Measurements from ENCODE around the gene S100A8. TPM values are rescaled to one million over a fixed set of nuclear protein-coding genes. Genes with fewer than 3 reads are reported as not detected.

Gene S100A8
- total and polyA plus RNA-seq, 4 experiments from 2014 or later = 0.73 to 4.0 (median 1.6) TPM; not detected in 1

DNA sequence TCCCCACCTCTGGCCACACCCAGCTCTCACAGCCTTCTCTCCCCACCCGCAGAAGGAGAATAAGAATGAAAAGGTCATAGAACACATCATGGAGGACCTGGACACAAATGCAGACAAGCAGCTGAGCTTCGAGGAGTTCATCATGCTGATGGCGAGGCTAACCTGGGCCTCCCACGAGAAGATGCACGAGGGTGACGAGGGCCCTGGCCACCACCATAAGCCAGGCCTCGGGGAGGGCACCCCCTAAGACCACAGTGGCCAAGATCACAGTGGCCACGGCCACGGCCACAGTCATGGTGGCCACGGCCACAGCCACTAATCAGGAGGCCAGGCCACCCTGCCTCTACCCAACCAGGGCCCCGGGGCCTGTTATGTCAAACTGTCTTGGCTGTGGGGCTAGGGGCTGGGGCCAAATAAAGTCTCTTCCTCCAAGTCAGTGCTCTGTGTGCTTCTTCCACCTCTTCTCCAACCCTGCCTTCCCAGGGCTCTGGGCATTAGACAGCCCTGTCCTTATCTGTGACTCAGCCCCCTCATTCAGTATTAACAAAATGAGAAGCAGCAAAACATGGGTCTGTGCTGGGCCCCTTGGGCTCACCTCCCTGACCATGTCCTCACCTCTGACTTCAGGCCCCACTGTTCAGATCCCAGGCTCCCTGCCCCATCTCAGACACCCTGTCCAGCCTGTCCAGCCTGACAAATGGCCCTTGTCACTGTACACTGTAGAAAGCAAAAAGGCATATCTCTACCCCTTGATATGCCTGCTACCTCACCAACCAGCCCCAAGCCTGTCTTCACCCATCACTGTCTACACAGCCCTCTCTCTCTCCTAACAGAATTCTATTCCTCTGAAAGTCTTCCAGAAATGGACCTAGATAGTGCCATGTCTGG lies 30.0 kb downstream of the S100A8 start:
- no peak for DNase-seq
- Histone ChIP-seq H3K27me3 (ENCODE audit: insufficient read depth, low read length) (no peaks in the 10 kb centered on the region), H3K9me3 (ENCODE audit: control insufficient read depth in 1 of 2, low read length in 2 of 2) (no peaks in the 10 kb centered on the region), H3K36me3 (ENCODE audit: insufficient read depth, low read length) (no peaks in the 10 kb centered on the region), H3K4me1 (ENCODE audit: insufficient read depth, low read length) (peaks cover 18% of the 10 kb centered on the region), H3K4me3 (ENCODE audit: low read length in 2 of 2) (no peak overlapping the region), H3K27ac (ENCODE audit: low read depth, low read length) (no peak overlapping the region)
- Mint-ChIP-seq H3K27me3 (peaks cover 0 to 9% of the 10 kb centered on the region in 2 donors), H3K9me3 (no peaks in the 10 kb centered on the region), H3K36me3 (no peaks in the 10 kb centered on the region), H3K4me1 (peaks cover 7 to 24% (median 16%) of the 10 kb centered on the region in 4 donors), H3K4me3 (no peak overlapping the region), H3K27ac (peak overlapping the region in 1 of 7 donors; percentile 37)
- intact Hi-C loops (cut with micrococcal nuclease) = no loop called here
- POLR2A ChIA-PET (ENCODE audit: partially characterized antibody) = no interaction called here
- CTCF ChIA-PET (ENCODE audit: partially characterized antibody) = interaction anchor here (1.6 kb wide), 1 partner anchor 9 kb away, joined by 7 read pairs; no protein-coding TSS in a partner anchor

DNA sequence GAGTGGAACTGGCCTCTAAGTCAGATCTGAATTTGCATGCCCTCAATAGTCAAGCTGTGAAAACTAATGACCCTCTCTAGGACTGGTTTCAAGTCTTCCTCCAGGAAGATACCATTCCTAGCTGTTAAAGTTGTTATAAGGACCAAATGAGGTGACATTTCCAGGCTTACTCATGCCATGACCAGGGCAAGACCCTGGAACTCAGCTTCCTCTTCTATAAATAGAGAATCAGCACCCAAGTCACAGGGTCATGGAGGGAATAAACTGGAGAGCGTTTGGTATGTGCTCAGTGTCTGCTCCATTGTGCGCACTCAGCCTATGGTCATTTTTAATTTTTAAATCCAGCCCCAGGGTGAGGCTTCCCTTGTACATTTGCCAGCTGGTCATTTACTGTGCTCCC lies 30.7 kb downstream of the S100A8 start:
- Mint-ChIP-seq H3K4me3 (no peak overlapping the region), H3K27ac (peak overlapping the region in 1 of 7 donors; percentile 12)
- CTCF ChIA-PET (ENCODE audit: partially characterized antibody) = no interaction called here

DNA sequence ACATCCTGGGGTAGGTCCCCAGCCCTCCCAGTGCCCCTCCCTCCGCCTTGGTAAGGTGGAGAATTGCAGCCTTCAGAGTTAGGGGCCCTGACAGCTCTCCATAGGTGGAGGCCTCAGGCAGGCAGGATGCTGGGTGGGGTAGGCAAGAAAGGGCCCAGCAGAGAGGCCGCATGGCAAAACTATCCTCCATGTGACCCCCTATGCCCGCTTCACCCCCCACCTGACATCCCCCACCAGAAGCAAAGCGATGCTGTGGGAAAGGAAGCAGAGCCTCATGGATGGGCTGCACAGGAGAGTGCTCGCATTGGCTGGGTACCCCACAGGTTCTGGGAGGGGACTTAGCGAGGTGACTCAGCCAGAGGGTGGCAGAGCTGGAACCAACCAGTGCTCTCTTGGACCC lies 31.6 kb downstream of the S100A8 start:
- peaks cover 0 to 3% of the 10 kb centered on the region in 2 donors for H3K27me3 Mint-ChIP-seq

More for the DNA sequence above, 30.7 kb downstream of the S100A8 start:
- H3K9me3 ChIP-seq (ENCODE audit: control insufficient read depth in 1 of 2, low read length in 2 of 2) = no peaks in the 10 kb centered on the region
- intact Hi-C loops (cut with micrococcal nuclease) = no loop called here
- peaks cover 0 to 9% of the 10 kb centered on the region in 2 donors for H3K27me3 Mint-ChIP-seq
- H3K27me3 ChIP-seq (ENCODE audit: insufficient read depth, low read length) = no peaks in the 10 kb centered on the region
- H3K4me1 Mint-ChIP-seq = peaks cover 7 to 24% (median 16%) of the 10 kb centered on the region in 4 donors
- no peaks in the 10 kb centered on the region for H3K36me3 Mint-ChIP-seq
- no peak for DNase-seq
- H3K4me3 ChIP-seq (ENCODE audit: low read length in 2 of 2) = no peak overlapping the region
- POLR2A ChIA-PET (ENCODE audit: partially characterized antibody) = no interaction called here
- no peak overlapping the region for H3K27ac ChIP-seq (ENCODE audit: low read depth, low read length)
- no peaks in the 10 kb centered on the region for H3K36me3 ChIP-seq (ENCODE audit: insufficient read depth, low read length)
- H3K9me3 Mint-ChIP-seq = no peaks in the 10 kb centered on the region
- peaks cover 18% of the 10 kb centered on the region for H3K4me1 ChIP-seq (ENCODE audit: insufficient read depth, low read length)

DNA sequence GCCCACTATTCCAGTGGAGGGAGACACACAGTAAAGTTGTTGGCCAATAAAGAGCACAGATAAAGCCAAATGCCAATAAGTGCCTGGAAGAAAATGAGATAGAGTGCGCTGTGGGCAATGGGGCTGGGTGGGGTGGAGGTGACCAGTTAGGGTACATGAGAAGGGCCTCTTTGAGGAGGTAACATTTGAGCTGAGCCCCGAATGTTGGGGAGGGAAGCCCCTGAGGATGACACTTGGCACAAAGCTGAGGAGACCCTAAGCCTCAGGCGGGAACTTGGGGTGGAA lies 32.2 kb downstream of the S100A8 start:
- H3K27ac ChIP-seq (ENCODE audit: low read depth, low read length) = no peak overlapping the region
- H3K36me3 ChIP-seq (ENCODE audit: insufficient read depth, low read length) = no peaks in the 10 kb centered on the region
- H3K9me3 ChIP-seq (ENCODE audit: control insufficient read depth in 1 of 2, low read length in 2 of 2) = no peaks in the 10 kb centered on the region
- peaks cover 0 to 2% of the 10 kb centered on the region in 2 donors for H3K27me3 Mint-ChIP-seq
- POLR2A ChIA-PET (ENCODE audit: partially characterized antibody) = no interaction called here
- peaks cover 18% of the 10 kb centered on the region for H3K4me1 ChIP-seq (ENCODE audit: insufficient read depth, low read length)
- CTCF ChIA-PET (ENCODE audit: partially characterized antibody) = interaction anchor here (4.2 kb wide), 1 partner anchor 137 kb away, joined by 35 read pairs; no protein-coding TSS in a partner anchor
- H3K36me3 Mint-ChIP-seq = no peaks in the 10 kb centered on the region
- peaks cover 7 to 24% (median 16%) of the 10 kb centered on the region in 4 donors for H3K4me1 Mint-ChIP-seq
- H3K27me3 ChIP-seq (ENCODE audit: insufficient read depth, low read length) = no peaks in the 10 kb centered on the region
- intact Hi-C loops (cut with micrococcal nuclease) = no loop called here
- no peak overlapping the region for H3K4me3 ChIP-seq (ENCODE audit: low read length in 2 of 2)
- no peak overlapping the region for H3K27ac Mint-ChIP-seq
- H3K4me3 Mint-ChIP-seq = no peak overlapping the region
- no peaks in the 10 kb centered on the region for H3K9me3 Mint-ChIP-seq
- DNase-seq = no peak

More for the DNA sequence above, 31.6 kb downstream of the S100A8 start:
- Histone ChIP-seq H3K9me3 (ENCODE audit: control insufficient read depth in 1 of 2, low read length in 2 of 2) (no peaks in the 10 kb centered on the region), H3K27ac (ENCODE audit: low read depth, low read length) (no peak overlapping the region), H3K27me3 (ENCODE audit: insufficient read depth, low read length) (no peaks in the 10 kb centered on the region), H3K36me3 (ENCODE audit: insufficient read depth, low read length) (no peaks in the 10 kb centered on the region), H3K4me3 (ENCODE audit: low read length in 2 of 2) (no peak overlapping the region), H3K4me1 (ENCODE audit: insufficient read depth, low read length) (peaks cover 18% of the 10 kb centered on the region)
- H3K9me3 Mint-ChIP-seq = no peaks in the 10 kb centered on the region
- no peak for DNase-seq
- no peak overlapping the region for H3K4me3 Mint-ChIP-seq
- H3K36me3 Mint-ChIP-seq = no peaks in the 10 kb centered on the region
- peaks cover 7 to 24% (median 16%) of the 10 kb centered on the region in 4 donors for H3K4me1 Mint-ChIP-seq
- POLR2A ChIA-PET (ENCODE audit: partially characterized antibody) = no interaction called here
- H3K27ac Mint-ChIP-seq = no peak overlapping the region
- CTCF ChIA-PET (ENCODE audit: partially characterized antibody) = no interaction called here
- intact Hi-C loops (cut with micrococcal nuclease) = no loop called here

DNA sequence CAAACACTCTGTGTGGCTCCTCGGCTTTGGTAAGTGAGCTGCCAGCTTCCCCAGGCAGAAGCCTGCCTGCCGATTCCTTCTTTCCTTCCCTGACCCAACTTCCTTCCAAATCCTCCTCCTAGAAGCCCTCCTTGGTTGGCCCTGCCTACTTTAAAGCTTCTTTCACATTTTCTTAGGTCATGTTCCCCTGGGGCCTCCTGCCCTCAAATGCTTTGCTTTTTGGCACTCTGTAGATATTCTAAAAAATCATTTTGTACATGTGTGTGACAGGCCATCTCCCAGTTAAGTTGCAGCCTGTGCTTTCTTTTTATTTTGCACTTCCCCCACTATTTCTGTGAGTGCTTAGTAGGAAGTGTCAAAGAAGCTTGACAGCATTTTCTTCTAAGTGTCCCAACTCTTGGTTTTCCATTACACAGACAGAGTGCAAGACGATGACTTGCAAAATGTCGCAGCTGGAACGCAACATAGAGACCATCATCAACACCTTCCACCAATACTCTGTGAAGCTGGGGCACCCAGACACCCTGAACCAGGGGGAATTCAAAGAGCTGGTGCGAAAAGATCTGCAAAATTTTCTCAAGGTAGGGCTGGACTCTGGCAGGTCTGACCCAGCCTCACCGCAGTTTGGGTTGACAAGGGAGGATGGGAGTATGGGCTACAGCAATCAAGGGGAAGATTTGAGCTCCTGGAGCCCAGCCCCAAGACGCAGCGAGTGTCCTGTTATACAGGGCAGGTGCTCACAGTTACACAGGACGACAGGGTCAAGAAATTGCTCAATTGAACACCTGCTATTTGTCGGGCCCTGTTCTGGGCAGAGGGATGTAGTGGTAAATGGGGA lies 32.8 kb downstream of the S100A8 start, which contains the start of gene S100A9:
TSS of gene S100A9 (plus strand) at position 2 of the 838 bp plus-strand sequence. CDS start at position 432, 430 bp downstream.
- intact Hi-C loops (cut with micrococcal nuclease) = no loop called here
- H3K27ac ChIP-seq (ENCODE audit: low read depth, low read length) = no peak within 1 kb of the TSS
- Mint-ChIP-seq H3K36me3 (no peaks in the 10 kb centered on the region), H3K27me3 (no peaks in the 10 kb centered on the region), H3K4me3 (peak within 1 kb of the TSS in 6 of 8 donors; percentile 2 to 75 (median 52)), H3K27ac (peak within 1 kb of the TSS in 4 of 7 donors; percentile 55 to 87 (median 64)), H3K9me3 (no peaks in the 10 kb centered on the region), H3K4me1 (peaks cover 7 to 24% (median 16%) of the 10 kb centered on the region in 4 donors)
- no peak within 1 kb of the TSS for H3K4me3 ChIP-seq (ENCODE audit: low read length in 2 of 2)
- POLR2A ChIA-PET (ENCODE audit: partially characterized antibody) = no interaction called here
- H3K9me3 ChIP-seq (ENCODE audit: control insufficient read depth in 1 of 2, low read length in 2 of 2) = no peaks in the 10 kb centered on the region
- H3K36me3 ChIP-seq (ENCODE audit: insufficient read depth, low read length) = no peaks in the 10 kb centered on the region
- H3K4me1 ChIP-seq (ENCODE audit: insufficient read depth, low read length) = peaks cover 18% of the 10 kb centered on the region
- no peak for DNase-seq
- H3K27me3 ChIP-seq (ENCODE audit: insufficient read depth, low read length) = no peaks in the 10 kb centered on the region
- CTCF ChIA-PET (ENCODE audit: partially characterized antibody) = interaction anchor here (1.6 to 4.2 kb wide), 2 partner anchors 45 to 137 kb away, joined by 4 to 35 read pairs; no protein-coding TSS in a partner anchor

DNA sequence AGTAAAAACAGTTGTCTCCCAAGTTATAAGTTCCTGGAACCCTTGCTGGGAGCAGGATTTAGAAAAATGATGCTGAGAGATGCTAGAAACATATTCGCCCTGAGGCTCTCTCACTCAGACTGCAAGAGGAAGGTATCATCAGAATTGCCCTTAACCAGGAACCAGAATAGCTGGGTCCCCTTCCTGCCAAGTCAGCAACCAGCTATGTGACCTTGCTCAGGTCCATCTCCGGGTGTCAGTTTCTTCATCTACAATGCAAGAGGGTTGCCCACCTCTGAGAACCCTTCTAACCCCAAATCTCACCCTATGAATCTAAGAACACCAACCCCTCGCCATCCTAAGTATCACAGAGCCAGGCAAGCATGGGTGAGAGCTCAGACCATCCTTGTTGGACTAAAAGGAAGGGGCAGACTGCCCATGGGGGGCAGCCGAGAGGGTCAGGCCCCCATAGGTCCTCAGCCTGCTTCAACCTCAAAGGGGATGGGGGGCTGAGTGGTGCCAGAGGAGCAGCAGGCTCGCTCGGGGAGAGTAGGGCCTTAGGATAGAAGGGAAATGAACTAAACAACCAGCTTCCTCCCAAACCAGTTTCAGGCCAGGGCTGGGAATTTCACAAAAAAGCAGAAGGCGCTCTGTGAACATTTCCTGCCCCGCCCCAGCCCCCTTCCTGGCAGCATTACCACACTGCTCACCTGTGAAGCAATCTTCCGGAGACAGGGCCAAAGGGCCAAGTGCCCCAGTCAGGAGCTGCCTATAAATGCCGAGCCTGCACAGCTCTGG lies 33.6 kb downstream of the S100A8 start:
- H3K4me3 Mint-ChIP-seq = peak overlapping the region in 5 of 8 donors; percentile 26 to 75 (median 58)
- H3K9me3 Mint-ChIP-seq = no peaks in the 10 kb centered on the region
- H3K36me3 Mint-ChIP-seq = no peaks in the 10 kb centered on the region
- Histone ChIP-seq H3K27me3 (ENCODE audit: insufficient read depth, low read length) (no peaks in the 10 kb centered on the region), H3K9me3 (ENCODE audit: control insufficient read depth in 1 of 2, low read length in 2 of 2) (no peaks in the 10 kb centered on the region), H3K27ac (ENCODE audit: low read depth, low read length) (no peak overlapping the region), H3K36me3 (ENCODE audit: insufficient read depth, low read length) (no peaks in the 10 kb centered on the region), H3K4me3 (ENCODE audit: low read length in 2 of 2) (no peak overlapping the region), H3K4me1 (ENCODE audit: insufficient read depth, low read length) (peaks cover 18% of the 10 kb centered on the region)
- peak overlapping the region in 4 of 7 donors; percentile 12 to 87 (median 52) for H3K27ac Mint-ChIP-seq
- intact Hi-C loops (cut with micrococcal nuclease) = no loop called here
- peaks cover 0 to 2% of the 10 kb centered on the region in 2 donors for H3K27me3 Mint-ChIP-seq
- H3K4me1 Mint-ChIP-seq = peaks cover 9 to 28% (median 17%) of the 10 kb centered on the region in 4 donors
- POLR2A ChIA-PET (ENCODE audit: partially characterized antibody) = no interaction called here
- CTCF ChIA-PET (ENCODE audit: partially characterized antibody) = interaction anchor here (1.6 to 4.2 kb wide), 2 partner anchors 46 to 138 kb away, joined by 4 to 35 read pairs; no protein-coding TSS in a partner anchor
- DNase-seq = no peak

Data from CD4-positive, alpha-beta memory T cell (primary cell).